Thoracic aorta (tissue), 2 donors: ENCODE data around the gene GEN1. TPM values are rescaled to one million over a fixed set of nuclear protein-coding genes. Genes with fewer than 3 reads are reported as not detected.

ENCODE experiments used
- ATAC-seq: fragments of 150-250 bp; one replicate; pipeline ENCODE4 v1.8.0; 2017; ENCODE audit warnings: low read depth; ENCODE audit not compliant: insufficient number of reproducible peaks, low FRiP score
- DNase-seq: peaks from one replicate; pipeline ENCODE4 v3.0.0-alpha.2; 2020; ENCODE audit warnings: low spot score
- H3K27ac ChIP-seq, 2 donors: fragments of 200-600 bp; sonication (generic); 1 replicate in 1 of 2; 2 replicates in 1 of 2; pipeline ENCODE4 v1.5.1; 2016; ENCODE audit warnings: mild to moderate bottlenecking in 2 of 2, moderate library complexity in 2 of 2
- H3K27me3 ChIP-seq: fragments of 200-600 bp; sonication (generic); replicated peaks from 2 replicates; pipeline ENCODE4 v1.6.0; 2016; ENCODE audit warnings: mild to moderate bottlenecking; ENCODE audit not compliant: insufficient read depth
- H3K36me3 ChIP-seq: fragments of 200-600 bp; sonication (generic); one replicate; pipeline ENCODE4 v1.5.1; 2016
- H3K4me1 ChIP-seq, 2 donors: fragments of 200-600 bp; sonication (generic); 1 replicate in 1 of 2; 2 replicates in 1 of 2; pipeline versions ENCODE4 v1.5.1 to v1.6.0; 2016; ENCODE audit warnings: low read depth in 2 of 2, mild to moderate bottlenecking in 1 of 2; ENCODE audit not compliant: control insufficient read depth in 1 of 2
- H3K4me3 ChIP-seq: fragments of 200-600 bp; sonication (generic); 2 replicates; pipeline ENCODE4 v1.5.1; 2016; ENCODE audit warnings: mild to moderate bottlenecking
- H3K9me3 ChIP-seq: fragments of 200-600 bp; sonication (generic); 2 replicates; pipeline ENCODE4 v1.5.1; 2016
- total RNA-seq, 2 donors: library from RNA; depleted of rRNA; stranded (reverse); fragments of >200 nt; gene quantifications; one replicate each; pipeline versions ENCODE4 v1.1.0 to v1.2.3, GENCODE V29; 2016
- TF ChIP-seq, protein P1 (sequence below): fragments of 200-600 bp; sonication (generic); IDR thresholded peaks from one replicate; pipeline ENCODE4 v1.5.1; 2019; ENCODE audit warnings: antibody characterized with exemption

GEN1 gene
- total RNA-seq, 2 donors from 2014 or later: 3.7 to 4.9 TPM

- H3K36me3 ChIP-seq: no peaks in the 10 kb centered on the region
- DNase-seq (no peak), ATAC-seq (no peak)
- H3K9me3 ChIP-seq: no peaks in the 10 kb centered on the region
- no peak overlapping the region for H3K4me3 ChIP-seq
- no peaks in the 10 kb centered on the region for H3K27me3 ChIP-seq
- TF ChIP-seq, protein P1, sequence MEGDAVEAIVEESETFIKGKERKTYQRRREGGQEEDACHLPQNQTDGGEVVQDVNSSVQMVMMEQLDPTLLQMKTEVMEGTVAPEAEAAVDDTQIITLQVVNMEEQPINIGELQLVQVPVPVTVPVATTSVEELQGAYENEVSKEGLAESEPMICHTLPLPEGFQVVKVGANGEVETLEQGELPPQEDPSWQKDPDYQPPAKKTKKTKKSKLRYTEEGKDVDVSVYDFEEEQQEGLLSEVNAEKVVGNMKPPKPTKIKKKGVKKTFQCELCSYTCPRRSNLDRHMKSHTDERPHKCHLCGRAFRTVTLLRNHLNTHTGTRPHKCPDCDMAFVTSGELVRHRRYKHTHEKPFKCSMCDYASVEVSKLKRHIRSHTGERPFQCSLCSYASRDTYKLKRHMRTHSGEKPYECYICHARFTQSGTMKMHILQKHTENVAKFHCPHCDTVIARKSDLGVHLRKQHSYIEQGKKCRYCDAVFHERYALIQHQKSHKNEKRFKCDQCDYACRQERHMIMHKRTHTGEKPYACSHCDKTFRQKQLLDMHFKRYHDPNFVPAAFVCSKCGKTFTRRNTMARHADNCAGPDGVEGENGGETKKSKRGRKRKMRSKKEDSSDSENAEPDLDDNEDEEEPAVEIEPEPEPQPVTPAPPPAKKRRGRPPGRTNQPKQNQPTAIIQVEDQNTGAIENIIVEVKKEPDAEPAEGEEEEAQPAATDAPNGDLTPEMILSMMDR: no peak
- H3K27ac ChIP-seq: no peak overlapping the region
- H3K4me1 ChIP-seq: peaks cover 2 to 6% of the 10 kb centered on the region in 2 donors
Measured at GRCh38 chr2:17759805-17760204, 5.9 kb downstream of the GEN1 start.

- ATAC-seq: no peak
- Histone ChIP-seq H3K9me3 (no peaks in the 10 kb centered on the region), H3K4me1 (no peaks in the 10 kb centered on the region), H3K36me3 (no peaks in the 10 kb centered on the region), H3K27ac (no peak overlapping the region), H3K4me3 (no peak overlapping the region), H3K27me3 (no peaks in the 10 kb centered on the region)
- no peak for DNase-seq
- TF ChIP-seq, protein P1: no peak
Measured at GRCh38 chr2:17762451-17762850, 8.5 kb downstream of the GEN1 start.

DNA sequence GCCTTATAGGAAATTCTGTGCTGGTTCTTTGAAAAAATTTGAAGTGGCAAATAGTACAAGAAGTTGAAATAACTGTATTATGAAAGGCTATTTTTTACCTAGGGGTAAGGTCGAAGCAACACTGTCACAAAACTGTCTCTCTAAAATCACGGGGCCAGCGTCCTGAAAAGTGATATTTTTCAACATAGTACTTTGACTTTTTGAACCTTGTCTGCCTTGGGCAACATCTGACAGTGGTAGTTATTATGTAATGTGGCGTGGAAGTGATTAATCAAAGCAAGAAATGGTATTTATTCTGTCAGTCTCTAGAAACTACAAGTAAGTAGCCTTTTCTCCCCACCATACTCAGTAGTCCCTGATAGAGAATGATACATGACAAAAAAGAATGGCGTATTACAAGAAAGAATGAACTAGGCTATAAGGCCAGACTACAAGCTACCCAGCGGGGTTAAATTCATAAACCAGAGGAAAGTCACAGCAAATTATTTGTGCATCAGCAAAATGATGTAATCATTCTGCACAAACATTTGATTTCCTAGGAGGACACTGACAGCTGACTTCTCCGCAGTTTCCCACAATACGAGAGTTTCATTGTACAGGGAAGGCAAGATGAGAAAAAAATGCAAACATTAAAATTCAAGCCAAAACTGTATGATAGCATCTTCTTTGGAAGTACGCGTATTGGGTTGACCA, 9.8 kb downstream of the GEN1 start:
- ATAC-seq: no peak
- H3K27me3 ChIP-seq: no peaks in the 10 kb centered on the region
- TF ChIP-seq, protein P1: no peak

DNA sequence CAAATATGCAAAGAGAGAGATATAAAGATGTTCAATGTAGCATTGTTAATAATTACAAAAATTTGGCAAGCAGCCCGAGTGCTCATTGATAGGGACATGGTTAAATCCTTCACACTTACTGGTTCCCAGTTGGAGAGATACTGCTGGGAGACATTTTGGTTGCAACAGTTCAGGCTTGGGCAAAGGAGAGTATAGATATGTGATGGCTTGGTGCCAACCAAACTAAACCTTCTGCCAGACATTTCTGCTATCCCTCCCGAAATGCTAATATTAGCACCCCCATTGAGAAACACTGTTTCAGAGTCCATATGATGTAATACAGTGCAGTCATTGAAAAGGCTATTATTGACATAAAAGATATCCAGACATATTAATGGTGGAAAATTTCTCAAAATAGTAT, 11.5 kb downstream of the GEN1 start:
- TF ChIP-seq, protein P1: no peak
- no peak for ATAC-seq

More for the DNA sequence above, 9.8 kb downstream of the GEN1 start:
- DNase-seq: no peak
- H3K36me3 ChIP-seq: no peaks in the 10 kb centered on the region
- no peaks in the 10 kb centered on the region for H3K4me1 ChIP-seq
- H3K9me3 ChIP-seq: no peaks in the 10 kb centered on the region
- no peak overlapping the region for H3K27ac ChIP-seq
- H3K4me3 ChIP-seq: no peak overlapping the region

DNA sequence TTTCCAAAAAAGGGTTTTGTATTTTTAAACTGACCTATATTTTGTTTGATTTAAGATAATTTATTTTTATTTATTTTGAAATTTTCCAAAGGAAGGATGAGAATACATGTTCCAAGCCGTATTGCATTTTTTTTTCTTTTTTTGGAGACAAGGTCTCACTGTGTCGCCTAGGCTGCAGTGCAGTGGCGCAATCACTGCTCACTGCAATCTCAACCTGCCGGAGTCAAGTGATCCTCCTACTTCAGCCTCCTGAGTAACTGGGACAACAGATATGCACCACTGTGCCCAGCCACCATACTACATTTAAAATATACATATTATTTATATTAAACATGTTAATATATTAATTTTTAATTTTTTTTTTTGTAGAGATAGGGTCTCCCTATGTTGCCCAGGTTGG, 15.0 kb downstream of the GEN1 start:
- TF ChIP-seq, protein P1: no peak
- ATAC-seq: no peak

More for the DNA sequence above, 11.5 kb downstream of the GEN1 start:
- Histone ChIP-seq H3K27ac (no peak overlapping the region), H3K27me3 (no peaks in the 10 kb centered on the region), H3K4me3 (no peak overlapping the region), H3K36me3 (no peaks in the 10 kb centered on the region), H3K4me1 (no peaks in the 10 kb centered on the region), H3K9me3 (no peaks in the 10 kb centered on the region)
- no peak for DNase-seq

More for the DNA sequence above, 15.0 kb downstream of the GEN1 start:
- no peaks in the 10 kb centered on the region for H3K9me3 ChIP-seq
- H3K27ac ChIP-seq: no peak overlapping the region
- no peak overlapping the region for H3K4me3 ChIP-seq
- no peak for DNase-seq
- no peaks in the 10 kb centered on the region for H3K36me3 ChIP-seq
- H3K27me3 ChIP-seq: no peaks in the 10 kb centered on the region
- no peaks in the 10 kb centered on the region for H3K4me1 ChIP-seq
